PC-9 (cell line): ENCODE results near the gene TRIM15. TPM values are rescaled to one million over a fixed set of nuclear protein-coding genes. Genes with fewer than 3 reads are reported as not detected.

Experiments
- BruUV-seq: library from RNA; stranded (reverse); fragments of 400-500 nt; replicated peaks from 2 replicates; lab custom pipeline; 2021; lab: Mats Ljungman, UMichigan
- CTCF ChIA-PET: fragments of 300-600 bp; sonication (Branson Sonifier 250); formaldehyde crosslinking; loops from one replicate; lab custom pipeline; 2022; ENCODE audit warnings: antibody characterized with exemption; lab: Charles Lee
- POLR2A ChIA-PET: fragments of 300-600 bp; sonication (Branson Sonifier 250); formaldehyde crosslinking; loops from one replicate; lab custom pipeline; 2022; ENCODE audit warnings: antibody characterized with exemption; ENCODE audit not compliant: unreplicated experiment; lab: Charles Lee
- DNase-seq, 2 experiments: peaks; one replicate each; pipeline versions ENCODE4 v3.0.0 to v3.0.0-alpha.2; 2015 to 2022; ENCODE audit warnings: mixed read lengths in 1 of 2
- H2AFZ ChIP-seq: fragments of 200-600 bp; sonication (generic); 2 replicates; pipeline ENCODE4 v1.8.1; 2017; ENCODE audit warnings: antibody characterized with exemption
- H3F3A ChIP-seq: fragments of 200-600 bp; sonication (generic); 2 replicates; pipeline ENCODE4 v1.8.1; 2017; ENCODE audit warnings: antibody characterized with exemption, mild to moderate bottlenecking, low read depth; ENCODE audit not compliant: insufficient read depth
- H3K27ac ChIP-seq: fragments of 200-600 bp; sonication (generic); 2 replicates; pipeline ENCODE4 v1.6.1; 2016; ENCODE audit warnings: mixed run types
- H3K27me3 ChIP-seq: fragments of 200-600 bp; sonication (generic); 2 replicates; pipeline ENCODE4 v1.6.1; 2016; ENCODE audit warnings: low read depth, mixed run types; ENCODE audit not compliant: insufficient read depth
- H3K36me3 ChIP-seq: fragments of 200-600 bp; sonication (generic); 2 replicates; pipeline ENCODE4 v1.6.1; 2016; ENCODE audit warnings: low read depth, mixed run types
- H3K4me1 ChIP-seq: fragments of 200-600 bp; sonication (generic); replicated peaks from 2 replicates; pipeline ENCODE4 v1.6.1; 2016; ENCODE audit warnings: mixed run types; ENCODE audit not compliant: insufficient read depth
- H3K4me2 ChIP-seq: fragments of 200-600 bp; sonication (generic); 2 replicates; pipeline ENCODE4 v1.6.1; 2017; ENCODE audit warnings: mixed run types
- H3K4me3 ChIP-seq: fragments of 200-600 bp; sonication (generic); 2 replicates; pipeline ENCODE4 v1.6.1; 2016; ENCODE audit warnings: mixed run types
- H3K79me2 ChIP-seq: fragments of 200-600 bp; sonication (generic); 2 replicates; pipeline ENCODE4 v1.6.1; 2017; ENCODE audit warnings: low read depth, mixed run types
- H3K9me2 ChIP-seq: fragments of 200-600 bp; sonication (generic); 2 replicates; pipeline ENCODE4 v1.8.1; 2017; ENCODE audit warnings: mild to moderate bottlenecking; ENCODE audit not compliant: insufficient read depth
- H3K9me3 ChIP-seq: fragments of 200-600 bp; sonication (generic); 2 replicates; pipeline ENCODE4 v1.8.1; 2016; ENCODE audit warnings: low read depth; ENCODE audit not compliant: insufficient read depth
- H4K20me1 ChIP-seq: fragments of 200-600 bp; sonication (generic); 2 replicates; pipeline ENCODE4 v1.8.1; 2017; ENCODE audit not compliant: insufficient read depth
- CTCF ChIP-seq: fragments of 200-600 bp; sonication (generic); conservative IDR thresholded peaks from 2 replicates; pipeline ENCODE4 v1.6.1; 2017; ENCODE audit warnings: mixed run types, antibody characterized with exemption, mild to moderate bottlenecking, moderate library complexity
- EZH2 ChIP-seq: fragments of 200-600 bp; sonication (generic); IDR thresholded peaks from 2 replicates; pipeline ENCODE4 v1.8.0; 2017; ENCODE audit warnings: antibody characterized with exemption, low read depth
- intact Hi-C: fragments of 100-400 bp; cut with micrococcal nuclease; formaldehyde crosslinking; loops from one replicate; pipeline ENCODE4 v1.10.0; 2022; ENCODE audit not compliant: unreplicated experiment
- total RNA-seq: library from RNA; stranded (reverse); gene quantifications from 2 replicates; pipeline ENCODE4 v1.2.3, GENCODE V29; 2021

TRIM15 gene
- total RNA-seq, 1 experiment from 2014 or later: not detected

DNA sequence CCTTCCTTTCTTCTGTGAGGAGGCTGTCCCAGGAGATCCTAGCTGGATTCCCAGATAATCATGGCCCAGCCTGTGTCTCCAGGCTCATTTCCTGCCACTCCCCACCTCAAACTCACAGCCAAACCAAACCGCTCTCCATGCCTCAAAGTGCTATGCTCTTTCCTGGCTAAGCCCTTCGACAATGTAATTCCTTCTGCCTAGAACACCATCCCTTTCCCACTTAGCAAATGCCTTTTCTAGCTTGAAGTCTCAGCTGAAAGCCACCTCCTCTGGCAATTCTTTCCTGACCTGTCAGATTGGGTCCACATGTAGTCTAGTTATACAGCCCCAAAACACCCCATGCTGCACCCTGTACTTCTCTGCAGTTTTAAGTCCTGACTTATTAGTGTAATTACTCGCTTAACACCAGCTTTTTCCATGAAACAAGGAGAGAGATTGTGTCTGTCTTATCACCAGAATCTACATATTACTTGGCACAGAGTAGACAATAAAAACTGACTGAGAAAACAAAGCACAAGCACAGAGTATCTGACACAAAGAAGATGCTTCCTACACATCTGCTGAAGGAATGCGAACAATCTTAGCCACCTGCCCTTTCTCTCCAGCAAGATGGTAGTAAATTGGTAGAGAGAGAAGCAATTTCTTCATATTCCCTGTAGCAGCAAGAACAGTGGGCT, 44.4 kb downstream of the TRIM15 start:
- no TSS peak for BruUV-seq
- H3K36me3 ChIP-seq: 0 out of 2 replicates have a peak, but pooled peaks cover 11% of the 10 kb centered on the region
- H3K4me1 ChIP-seq: peaks cover 44% of the 10 kb centered on the region
- peaks cover 30% of the 10 kb centered on the region for H3F3A ChIP-seq
- CTCF ChIA-PET: no interaction called here
- no peak overlapping the region for H2AFZ ChIP-seq
- no peak for DNase-seq
- peak overlapping the region; percentile 17 for H3K4me2 ChIP-seq
- no peaks in the 10 kb centered on the region for H3K9me2 ChIP-seq
- no peaks in the 10 kb centered on the region for H3K9me3 ChIP-seq
- peaks cover 54% of the 10 kb centered on the region for H4K20me1 ChIP-seq
- intact Hi-C loops: no loop called here
- TF ChIP-seq EZH2 (no peak), CTCF (no peak)
- no peak overlapping the region; the same call in 1 of the 2 replicates for H3K27ac ChIP-seq
- POLR2A ChIA-PET: no interaction called here
- H3K4me3 ChIP-seq: no peak overlapping the region
- H3K79me2 ChIP-seq: peaks cover 88% of the 10 kb centered on the region
- H3K27me3 ChIP-seq: no peaks in the 10 kb centered on the region

GRCh38 chr6:30211306-30211705, 48.0 kb downstream of the TRIM15 start:
- Histone ChIP-seq H3F3A (peaks cover 36% of the 10 kb centered on the region), H3K4me1 (peaks cover 44% of the 10 kb centered on the region), H3K27ac (no peak overlapping the region), H3K36me3 (0 out of 2 replicates have a peak, but pooled peaks cover 6% of the 10 kb centered on the region), H3K4me3 (peak overlapping the region; percentile 95; the same call in 1 of the 2 replicates), H4K20me1 (peaks cover 38% of the 10 kb centered on the region), H3K9me2 (no peaks in the 10 kb centered on the region), H3K79me2 (peaks cover 61% of the 10 kb centered on the region), H3K4me2 (peak overlapping the region; percentile 97), H2AFZ (no peak overlapping the region), H3K27me3 (no peaks in the 10 kb centered on the region), H3K9me3 (no peaks in the 10 kb centered on the region)
- TF ChIP-seq CTCF (no peak), EZH2 (no peak)
- CTCF ChIA-PET: interaction anchor here (0.6 kb wide), 1 partner anchor 599 kb away, joined by 4 read pairs; no protein-coding TSS in a partner anchor
- BruUV-seq: no TSS peak
- DNase-seq: no peak
- intact Hi-C loops: loop anchor here (5.0 kb wide), 1 partner anchor 116 kb away; the partner anchor contains the start of gene TRIM39
- POLR2A ChIA-PET: no interaction called here

GRCh38 chr6:30211899-30212298, 48.6 kb downstream of the TRIM15 start:
- H3K4me2 ChIP-seq: peak overlapping the region; percentile 97
- no TSS peak for BruUV-seq
- H3K27me3 ChIP-seq: no peaks in the 10 kb centered on the region
- H2AFZ ChIP-seq: no peak overlapping the region
- peak overlapping the region; percentile 95 for H3K4me3 ChIP-seq
- ChIA-PET CTCF (no interaction called here), POLR2A (interaction anchor here (0.5 kb wide), 1 partner anchor 133 kb away, joined by 3 read pairs; no protein-coding TSS in a partner anchor)
- H3K9me2 ChIP-seq: no peaks in the 10 kb centered on the region
- intact Hi-C loops: loop anchor here (2.0 to 5.0 kb wide), 2 partner anchors 109 to 115 kb away; partner anchors contain the start of gene TRIM39
- no peak overlapping the region for H3K27ac ChIP-seq
- no peak for DNase-seq
- H3K9me3 ChIP-seq: no peaks in the 10 kb centered on the region
- 0 out of 2 replicates have a peak, but pooled peaks cover 4% of the 10 kb centered on the region for H3K36me3 ChIP-seq
- TF ChIP-seq EZH2 (no peak), CTCF (no peak)
- H3K4me1 ChIP-seq: peaks cover 39% of the 10 kb centered on the region
- peaks cover 31% of the 10 kb centered on the region for H3F3A ChIP-seq
- H4K20me1 ChIP-seq: peaks cover 33% of the 10 kb centered on the region
- peaks cover 55% of the 10 kb centered on the region for H3K79me2 ChIP-seq
